Measurements from ENCODE around the gene ZKSCAN8. TPM values are rescaled to one million over a fixed set of nuclear protein-coding genes. Genes with fewer than 3 reads are reported as not detected.

Gene ZKSCAN8
- total RNA-seq, 1 donor from 2014 or later, result 15.1 TPM

DNA sequence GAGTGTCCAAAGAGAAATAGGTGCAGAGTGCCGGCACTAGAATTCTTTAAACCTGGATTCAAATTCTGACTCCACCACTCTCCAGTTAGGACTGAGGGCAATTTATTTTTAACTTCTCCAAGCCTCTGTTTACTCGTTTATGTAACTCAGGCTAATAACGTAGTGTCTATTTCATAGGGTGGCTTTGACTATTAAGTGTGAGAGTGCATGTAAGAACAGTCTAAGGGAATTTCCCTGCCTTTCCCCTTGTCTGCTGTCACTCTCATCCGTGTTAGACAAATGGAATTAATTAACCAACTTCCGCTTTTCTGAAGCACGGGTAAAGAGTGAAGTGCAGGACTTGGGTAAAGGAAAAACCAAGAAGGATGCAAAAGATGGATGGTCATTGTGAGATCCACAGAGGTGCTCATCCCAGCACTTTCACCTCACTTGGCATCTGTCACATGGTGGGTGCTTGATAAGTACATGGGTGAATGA is 4.1 kb upstream of the ZKSCAN8 start:
- no peak for DNase-seq (ENCODE audit: extremely low read depth, low read depth, low spot score)

DNA sequence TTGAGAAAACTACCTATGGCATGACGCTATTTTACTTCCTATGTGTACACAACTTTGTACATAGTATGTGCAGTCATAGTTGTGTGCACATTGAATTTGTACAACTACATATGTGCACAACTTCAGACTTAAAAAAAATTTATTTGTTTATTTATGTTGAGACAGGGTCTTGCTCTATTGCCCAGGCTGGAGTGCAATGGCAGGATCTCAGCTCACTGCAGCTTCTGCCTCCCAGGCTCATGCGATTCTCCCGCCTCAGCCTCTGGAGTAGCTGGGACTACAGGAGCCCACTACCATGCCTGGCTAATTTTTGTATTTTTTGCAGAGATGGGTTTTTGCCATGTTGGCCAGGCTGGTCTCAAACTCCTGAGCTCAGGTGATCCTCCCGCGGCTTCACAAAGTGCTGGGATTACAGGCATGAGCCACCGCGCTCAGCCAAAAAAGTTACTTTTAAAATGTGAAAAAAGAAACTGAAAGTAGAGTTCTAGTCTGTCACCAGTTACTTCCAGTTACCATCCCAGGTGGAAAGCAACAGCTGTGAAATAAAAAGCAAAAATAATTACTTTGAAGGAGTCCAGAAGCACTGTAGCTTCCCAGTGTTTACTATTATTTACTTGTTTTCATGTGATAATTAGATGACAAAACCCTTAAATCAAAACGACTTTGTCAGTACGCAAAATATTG is 1.7 kb upstream of the ZKSCAN8 start:
- DNase-seq (ENCODE audit: extremely low read depth, low read depth, low spot score), result no peak

DNA sequence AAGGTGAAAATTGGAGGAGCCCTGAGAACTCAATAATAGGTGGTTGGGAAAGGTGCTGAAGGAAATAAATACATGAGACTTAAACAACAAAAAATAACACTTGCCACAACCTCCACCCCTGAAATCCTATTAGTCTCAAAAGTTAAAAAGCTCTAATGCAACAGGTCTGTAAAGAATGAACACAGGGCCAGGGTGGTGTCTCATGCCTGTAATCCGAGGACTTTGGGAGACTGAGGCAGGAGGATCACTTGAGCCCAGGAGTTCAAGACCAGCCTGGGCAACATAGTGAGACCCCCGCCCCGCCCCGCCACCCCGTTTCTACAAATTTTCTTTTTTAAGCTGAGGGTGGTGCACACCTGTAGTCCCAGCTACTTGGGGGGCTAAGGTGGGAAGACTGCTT is 1.1 kb upstream of the ZKSCAN8 start:
- no peak for DNase-seq (ENCODE audit: extremely low read depth, low read depth, low spot score)

DNA sequence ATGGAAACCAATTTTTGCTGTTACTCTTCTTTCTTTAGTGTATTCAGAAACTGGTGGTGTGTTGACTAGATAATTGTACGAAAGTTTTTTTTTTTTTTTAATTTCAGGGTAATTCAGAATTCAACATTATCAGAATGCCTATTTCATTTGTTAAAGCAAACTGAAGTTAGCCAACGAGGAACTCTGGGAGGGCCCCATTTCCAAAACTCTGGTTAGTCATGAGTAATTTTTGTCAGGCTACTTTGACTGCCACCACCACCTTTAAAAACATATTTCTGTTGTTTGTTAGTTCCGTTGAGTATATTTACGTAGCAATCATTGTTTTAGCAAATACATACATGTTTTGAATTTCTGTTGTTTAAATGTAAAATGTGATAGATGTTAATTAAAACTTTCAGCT is 763 bp downstream of the ZKSCAN8 start:
- no peak for DNase-seq (ENCODE audit: extremely low read depth, low read depth, low spot score)

DNA sequence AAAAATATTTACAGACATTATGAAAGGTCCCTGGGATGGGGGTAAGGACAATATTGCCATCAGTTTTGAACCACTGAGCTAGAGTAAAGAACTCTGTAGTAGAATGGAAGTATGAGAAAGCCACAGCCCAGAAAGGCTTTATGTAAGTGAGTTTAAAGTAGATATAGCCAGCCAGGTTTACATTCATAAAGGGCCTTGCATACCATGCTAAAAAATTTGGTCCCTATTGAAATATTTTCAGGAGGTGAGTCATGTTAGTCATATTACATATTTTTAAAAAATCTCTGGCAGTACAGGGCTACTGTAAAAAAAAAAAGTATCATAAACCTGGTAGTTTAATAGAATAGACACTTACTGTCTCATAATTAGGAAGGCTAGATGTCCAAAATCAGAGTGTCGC is 3.5 kb downstream of the ZKSCAN8 start:
- DNase-seq (ENCODE audit: extremely low read depth, low read depth, low spot score), result no peak

DNA sequence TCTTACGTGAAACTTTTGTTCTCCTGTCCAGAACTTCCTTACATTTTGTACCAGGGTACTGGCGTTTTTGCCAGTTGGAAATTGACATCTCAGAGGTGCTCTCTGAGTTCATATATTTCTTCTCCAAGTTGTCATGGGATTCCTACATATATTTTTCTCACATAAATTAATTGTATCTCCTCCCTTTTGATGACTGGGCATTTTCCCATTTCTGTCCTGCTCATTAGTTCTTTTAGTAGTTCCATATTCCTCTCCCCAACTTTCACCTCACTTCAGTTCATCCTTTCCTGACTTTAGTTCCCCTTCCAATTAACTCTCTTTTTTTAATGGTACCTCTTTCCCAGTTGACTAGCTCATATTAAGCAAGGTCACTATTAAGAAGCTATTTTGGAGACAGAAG is 10.8 kb downstream of the ZKSCAN8 start:
- DNase-seq (ENCODE audit: extremely low read depth, low read depth, low spot score), result no peak

DNA sequence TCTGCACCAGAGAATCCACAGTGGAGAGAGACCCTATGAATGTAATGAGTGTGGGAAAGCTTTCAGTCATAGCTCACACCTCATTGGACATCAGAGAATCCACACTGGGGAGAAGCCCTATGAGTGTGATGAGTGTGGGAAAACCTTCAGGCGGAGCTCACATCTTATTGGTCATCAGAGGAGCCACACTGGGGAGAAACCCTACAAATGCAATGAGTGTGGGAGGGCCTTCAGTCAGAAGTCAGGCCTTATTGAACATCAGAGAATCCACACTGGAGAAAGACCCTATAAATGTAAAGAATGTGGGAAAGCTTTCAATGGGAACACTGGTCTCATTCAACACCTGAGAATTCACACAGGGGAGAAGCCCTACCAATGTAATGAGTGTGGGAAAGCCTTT is 11.9 kb downstream of the ZKSCAN8 start:
- DNase-seq (ENCODE audit: extremely low read depth, low read depth, low spot score), result no peak

DNA sequence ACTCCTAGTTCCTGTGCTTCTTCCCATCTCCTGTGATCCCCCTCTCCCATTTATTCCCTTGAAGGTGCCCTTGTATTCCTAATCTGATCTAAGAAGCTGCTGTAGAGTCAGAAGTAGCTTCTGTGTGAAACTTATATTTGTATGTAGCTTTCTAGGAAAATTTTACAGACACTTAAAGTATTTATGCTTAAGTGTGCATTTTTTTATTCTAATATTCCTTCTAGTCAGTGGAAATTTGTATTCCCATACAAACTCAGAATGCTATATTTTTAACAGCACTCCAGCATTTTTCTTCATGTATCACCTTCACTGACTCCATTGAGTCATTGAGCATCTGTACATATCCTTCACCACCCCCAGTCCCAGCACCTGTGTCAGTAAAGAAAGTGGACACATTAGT is 12.7 kb downstream of the ZKSCAN8 start:
- no peak for DNase-seq (ENCODE audit: extremely low read depth, low read depth, low spot score)

DNA sequence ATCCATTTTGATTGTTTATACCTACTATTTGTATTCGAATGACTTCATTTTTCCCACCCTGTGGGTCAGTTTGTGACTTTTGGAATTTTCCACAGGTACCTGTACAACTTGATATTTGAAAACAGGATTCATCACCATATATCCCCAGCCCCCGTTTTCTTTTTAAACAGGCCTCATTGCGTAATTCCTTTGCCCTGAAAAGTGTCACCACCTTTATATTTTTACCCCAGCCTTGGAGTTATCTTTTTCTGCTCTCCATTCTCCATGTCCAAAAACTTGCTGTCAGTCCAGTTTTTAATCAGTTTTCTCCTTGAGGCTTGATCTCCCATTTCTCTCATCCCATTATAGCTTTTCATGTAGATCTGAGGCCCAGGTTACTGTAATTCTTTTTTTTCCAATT is 16.6 kb downstream of the ZKSCAN8 start:
- DNase-seq (ENCODE audit: extremely low read depth, low read depth, low spot score), result no peak

DNA sequence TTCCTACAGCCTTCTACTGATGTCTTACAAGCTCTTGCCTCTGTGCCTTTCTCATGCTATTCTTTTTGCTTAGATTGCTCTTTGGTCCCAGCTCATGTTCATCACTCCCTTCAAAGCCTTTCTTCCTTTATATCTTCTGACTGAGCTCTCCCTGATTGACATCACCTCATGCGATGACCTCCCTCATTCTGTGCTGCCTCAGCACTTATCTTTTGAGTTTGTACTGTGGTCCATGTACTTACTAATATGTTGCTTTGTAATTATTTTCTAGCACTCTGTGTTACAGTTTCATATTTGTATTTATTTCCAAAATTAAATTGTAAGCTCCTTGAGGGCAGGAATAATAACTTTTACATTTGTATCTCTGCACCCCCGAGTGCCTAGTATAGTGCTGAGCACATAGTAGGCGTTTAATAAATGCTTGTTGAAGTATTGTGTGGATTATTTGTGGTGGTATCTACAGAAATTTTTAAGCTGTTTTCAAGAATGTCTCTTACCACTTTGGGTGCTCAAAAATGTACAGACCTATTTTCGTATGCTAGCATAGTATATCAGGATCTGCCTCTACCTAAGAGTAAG is 17.4 kb downstream of the ZKSCAN8 start:
- DNase-seq (ENCODE audit: extremely low read depth, low read depth, low spot score), result no peak

DNA sequence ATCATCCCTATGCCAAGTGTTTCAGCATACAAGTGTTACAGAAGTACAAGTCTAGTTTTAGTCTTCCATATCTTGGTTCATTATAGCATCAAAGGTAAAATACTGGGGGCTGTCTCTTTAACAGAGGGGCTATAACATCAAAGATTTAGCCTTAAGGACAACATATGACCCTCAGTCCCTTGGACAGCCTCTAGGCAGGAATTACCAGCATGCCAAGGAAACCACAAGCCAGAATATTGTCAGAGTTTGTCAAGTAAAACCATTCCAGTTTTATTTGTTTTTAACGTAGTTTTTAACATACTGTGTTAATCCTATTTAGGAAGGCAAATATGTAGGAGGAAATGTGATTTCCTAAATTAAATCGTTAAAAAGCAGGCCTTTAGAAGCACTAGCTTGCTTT is 18.6 kb downstream of the ZKSCAN8 start:
- DNase-seq (ENCODE audit: extremely low read depth, low read depth, low spot score), result no peak

DNA sequence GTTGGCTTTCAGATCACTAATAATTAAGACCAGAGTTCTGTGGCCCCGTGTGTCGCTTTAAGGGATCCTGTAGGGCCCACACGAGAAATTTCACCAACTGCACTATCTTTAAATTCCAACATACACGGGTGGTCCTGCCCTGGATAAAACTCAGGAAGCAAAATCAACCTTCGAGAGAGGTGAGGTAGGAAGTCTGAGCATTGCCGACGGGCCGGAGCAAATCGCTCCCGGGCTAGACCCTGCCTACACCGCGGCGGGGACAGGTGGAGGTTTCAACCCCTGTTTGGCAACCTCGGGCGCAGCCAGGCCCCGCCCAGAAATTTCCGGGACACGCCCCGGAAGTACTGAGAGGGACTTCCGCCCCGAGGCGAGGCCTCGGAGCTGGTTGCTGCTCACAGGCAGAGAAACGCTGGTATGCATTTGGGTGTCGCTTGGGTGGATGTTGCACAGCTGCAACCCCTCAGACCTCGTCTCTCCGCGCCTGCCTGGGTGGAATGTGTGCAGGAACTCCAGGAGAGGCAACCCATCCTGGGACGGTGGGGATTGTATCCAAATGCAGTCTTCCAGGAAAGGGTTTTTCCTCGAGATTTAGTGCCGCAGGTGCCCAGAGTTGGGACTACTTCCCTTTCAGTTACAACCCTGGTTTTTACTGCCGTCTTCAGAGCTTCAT is 19.9 kb downstream of the ZKSCAN8 start:
- DNase-seq (ENCODE audit: extremely low read depth, low read depth, low spot score), result no peak

DNA sequence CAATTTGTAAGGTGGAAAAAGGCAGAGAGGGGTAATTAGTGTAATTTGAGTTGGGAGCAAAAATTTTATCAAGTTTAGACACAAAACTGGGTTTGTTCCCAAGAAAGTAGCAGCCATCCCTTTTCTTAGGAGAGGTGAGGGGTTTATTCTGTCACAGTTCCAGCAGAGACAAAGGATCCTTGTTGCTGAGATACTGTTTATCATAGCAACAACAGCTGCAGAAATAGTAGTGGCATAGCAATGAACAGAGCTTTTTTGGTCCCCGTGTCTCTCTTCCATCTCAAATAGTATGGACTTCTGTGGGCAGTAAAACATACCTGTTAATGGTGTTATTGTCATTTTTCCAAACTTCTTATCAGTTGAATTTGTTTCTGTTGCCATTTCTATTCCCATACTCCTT is 23.9 kb downstream of the ZKSCAN8 start:
- no peak for DNase-seq (ENCODE audit: extremely low read depth, low read depth, low spot score)

DNA sequence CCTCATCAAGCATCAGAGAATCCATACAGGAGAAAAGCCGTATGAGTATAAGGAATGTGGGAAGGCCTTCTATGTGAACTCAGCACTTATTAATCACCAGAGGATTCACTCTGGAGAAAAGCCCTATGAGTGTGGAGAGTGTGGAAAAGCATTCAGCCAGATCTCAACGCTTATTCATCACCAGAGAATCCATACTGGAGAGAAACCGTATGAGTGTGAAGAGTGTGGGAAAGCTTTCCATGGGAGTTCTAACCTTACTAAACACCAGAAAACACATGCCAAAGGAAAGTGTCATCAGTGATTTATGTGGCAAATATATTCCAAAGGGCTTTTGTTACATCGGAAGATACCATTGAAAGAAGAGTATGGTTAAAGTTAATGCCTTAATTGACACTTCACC is 25.4 kb downstream of the ZKSCAN8 start:
- no peak for DNase-seq (ENCODE audit: extremely low read depth, low read depth, low spot score)

DNA sequence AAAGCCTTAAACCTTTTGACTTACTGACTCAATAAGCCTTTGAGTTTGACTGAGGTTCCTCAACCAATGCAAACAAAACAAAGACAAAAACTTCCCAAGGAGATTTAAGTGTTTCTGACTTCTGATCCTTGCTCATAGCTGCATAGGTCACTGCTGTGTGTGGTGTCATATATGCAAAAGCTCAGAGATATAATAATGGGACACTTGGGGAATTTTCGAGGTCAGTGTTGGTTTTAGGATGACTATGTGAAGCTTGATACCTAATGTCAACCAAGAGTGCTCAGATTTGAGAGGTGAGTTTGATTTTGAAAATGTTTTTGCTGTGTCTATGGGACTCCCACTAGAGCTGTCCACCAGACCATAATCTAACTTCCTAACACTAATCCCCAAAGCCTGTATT is 26.2 kb downstream of the ZKSCAN8 start:
- DNase-seq (ENCODE audit: extremely low read depth, low read depth, low spot score), result no peak

DNA sequence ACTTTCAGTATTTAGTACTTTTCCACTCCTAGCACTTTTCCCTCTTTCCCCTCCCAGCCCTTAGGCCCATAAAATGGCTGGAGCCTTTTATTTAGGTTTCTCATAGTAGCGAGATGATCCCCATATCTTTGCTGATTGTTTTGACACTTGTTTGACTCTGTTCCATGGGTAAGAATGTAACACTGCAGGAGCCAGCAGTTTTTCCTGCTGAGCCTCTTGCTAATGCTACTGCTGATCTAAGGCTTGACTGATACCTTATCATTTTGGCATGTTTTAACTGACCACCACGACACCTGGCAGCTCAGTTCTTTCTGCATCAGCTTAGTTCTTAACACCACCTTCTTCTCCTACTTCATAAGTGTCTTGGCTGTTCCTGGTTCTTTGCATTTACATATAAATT is 29.6 kb downstream of the ZKSCAN8 start:
- no peak for DNase-seq (ENCODE audit: extremely low read depth, low read depth, low spot score)

DNA sequence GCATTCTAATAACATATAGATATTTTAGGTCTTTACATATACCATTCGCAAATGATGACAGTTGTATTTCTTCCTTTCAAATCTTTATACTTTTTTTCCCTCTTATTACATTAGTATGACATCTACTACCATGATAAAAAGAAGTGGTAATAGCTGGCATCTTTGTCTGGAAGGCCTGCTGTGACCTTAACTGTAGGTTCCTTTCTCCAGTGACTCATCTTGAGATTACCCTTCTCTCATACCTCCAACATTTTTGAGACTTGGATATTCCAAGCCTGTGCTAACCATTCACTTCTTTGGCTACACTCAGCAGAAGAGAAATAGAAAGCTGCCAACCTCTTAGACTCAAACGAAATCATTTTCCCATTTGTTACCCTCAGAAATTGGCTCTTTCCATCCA is 30.3 kb downstream of the ZKSCAN8 start:
- DNase-seq (ENCODE audit: extremely low read depth, low read depth, low spot score), result no peak

DNA sequence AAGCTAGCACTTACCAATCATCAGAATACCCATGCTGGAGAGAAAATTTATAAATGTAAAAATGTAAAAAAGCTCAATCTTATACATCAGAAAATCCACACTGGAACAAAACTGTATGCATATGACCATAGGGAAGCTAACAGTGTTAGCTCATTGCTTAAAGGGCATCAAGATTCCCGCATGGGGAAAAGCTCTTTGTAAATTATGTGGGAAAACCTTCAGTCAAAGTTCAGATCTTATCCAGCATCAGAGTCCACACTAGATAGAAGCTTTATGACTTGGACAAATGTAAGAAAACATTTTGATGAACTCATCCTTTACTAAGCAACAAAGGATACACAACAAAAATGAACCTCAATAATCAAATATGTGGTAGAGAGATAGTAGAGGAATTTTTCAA is 34.7 kb downstream of the ZKSCAN8 start:
- DNase-seq (ENCODE audit: extremely low read depth, low read depth, low spot score), result no peak

DNA sequence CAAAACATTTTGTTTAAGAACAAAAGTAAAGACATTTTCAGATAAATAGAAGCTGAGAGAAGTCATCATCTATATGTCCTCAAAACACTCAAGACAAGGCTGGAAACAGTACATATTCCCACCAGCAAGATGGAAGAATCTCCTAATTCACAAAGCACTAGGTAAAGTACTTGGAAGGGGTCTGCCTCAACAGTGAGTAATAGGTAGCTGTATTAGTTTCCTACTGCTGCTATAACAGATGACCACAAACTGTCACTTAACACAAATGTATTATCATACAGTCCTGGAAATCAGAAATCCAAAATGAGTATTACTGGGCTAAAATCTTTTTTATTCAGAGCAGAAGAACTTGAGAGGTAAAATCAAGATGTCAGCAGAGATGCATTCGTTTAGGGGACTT is 40.6 kb downstream of the ZKSCAN8 start:
- DNase-seq (ENCODE audit: extremely low read depth, low read depth, low spot score), result no peak

DNA sequence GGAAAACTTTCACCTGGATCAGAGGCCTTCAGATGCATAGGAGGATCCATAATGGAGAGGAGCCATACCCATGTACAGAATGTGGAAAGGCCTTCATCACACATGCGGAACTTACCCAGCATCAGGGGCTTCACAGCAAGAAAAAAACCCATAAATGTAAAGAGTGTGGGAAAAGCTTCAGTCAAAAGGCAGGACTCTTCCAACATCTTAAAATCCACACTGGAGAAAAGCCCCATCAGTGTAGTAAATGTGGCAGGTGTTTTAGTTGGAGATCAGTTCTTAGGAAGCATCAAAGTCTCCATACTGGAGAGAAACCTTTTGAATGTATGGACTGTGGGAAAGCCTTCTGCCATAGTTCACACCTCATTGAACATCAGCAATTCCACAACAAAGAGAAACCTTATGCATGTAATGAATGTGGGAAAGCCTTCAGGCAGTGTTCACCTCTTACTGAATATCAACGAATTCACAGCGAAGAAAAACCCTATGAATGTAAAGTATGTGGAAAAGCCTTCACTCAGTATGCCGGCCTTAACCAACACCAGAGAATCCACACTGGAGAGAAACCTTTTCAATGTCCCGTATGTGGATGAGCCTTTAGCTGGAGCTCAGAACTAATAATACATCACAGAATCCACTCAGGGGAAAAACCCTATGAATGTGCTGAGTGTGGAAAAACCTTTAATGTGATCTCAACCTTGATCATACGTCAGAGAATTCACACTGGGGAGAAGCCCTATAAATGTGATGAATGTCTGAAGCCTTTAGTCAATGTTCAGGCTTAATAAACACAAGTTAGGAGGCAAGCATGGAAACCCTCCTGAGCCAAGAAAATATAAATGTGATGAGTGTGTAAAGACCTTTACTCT is 46.7 kb downstream of the ZKSCAN8 start:
- DNase-seq (ENCODE audit: extremely low read depth, low read depth, low spot score), result no peak

DNA sequence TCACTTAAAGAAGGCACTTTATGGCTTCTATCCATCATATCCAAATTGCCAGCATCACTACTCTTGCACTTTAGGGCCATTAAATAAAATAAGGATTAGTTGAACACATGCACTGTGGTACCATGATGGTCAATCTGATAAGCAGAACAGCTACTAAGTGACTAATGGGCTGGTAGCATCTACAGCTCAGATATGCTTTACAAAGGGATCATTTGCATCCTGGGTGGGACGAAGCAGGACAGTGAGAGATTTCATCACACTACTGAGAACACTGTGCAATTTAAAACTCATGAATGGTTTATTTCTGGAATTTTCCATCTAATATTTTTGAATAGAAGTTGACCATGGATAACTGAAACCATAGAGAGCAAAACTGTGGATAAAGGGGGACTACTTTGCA is 58.3 kb downstream of the ZKSCAN8 start:
- no peak for DNase-seq (ENCODE audit: extremely low read depth, low read depth, low spot score)

Data from glomerular endothelial cell (primary cell).